ENCODE data around the gene DUS4L. TPM values are rescaled to one million over a fixed set of nuclear protein-coding genes. Genes with fewer than 3 reads are reported as not detected.

DUS4L gene
- total and polyA plus RNA-seq, 2 of the 13 experiments (the other 11 are each of a cell fraction or from before 2014, with no cell fraction given) = 5.6 to 9.8 TPM

- TF ChIP-seq JDP2 (CRISPR knock-in tag; IDR thresholded peaks at IDR 0.05; ENCODE audit: borderline replicate concordance) = no peak
- TF ChIP-seq CEBPB (IDR thresholded peaks at IDR 0.05; ENCODE audit: borderline replicate concordance, low read depth, low read length) = no peak
- TF ChIP-seq ZNF580 (CRISPR knock-in tag; IDR thresholded peaks at IDR 0.05; ENCODE audit: borderline replicate concordance, low read depth) = peak; percentile 91; the same call in 1 of the 2 replicates
- 0 out of 2 replicates have a peak, but pooled peaks have one; percentile 59 for TF ChIP-seq FOXJ3 (CRISPR knock-in tag; IDR thresholded peaks at IDR 0.05; ENCODE audit: borderline replicate concordance)
- peak; percentile 93 for TF ChIP-seq ZFP91 (CRISPR knock-in tag; IDR thresholded peaks at IDR 0.05; ENCODE audit: borderline replicate concordance)
- no peak for TF ChIP-seq TCF12 (IDR thresholded peaks at IDR 0.05)
- 0 out of 2 replicates have a peak, but pooled peaks have one; percentile 34 for TF ChIP-seq TCF12 (CRISPR knock-in tag; IDR thresholded peaks at IDR 0.05)
- TF ChIP-seq, protein P1, sequence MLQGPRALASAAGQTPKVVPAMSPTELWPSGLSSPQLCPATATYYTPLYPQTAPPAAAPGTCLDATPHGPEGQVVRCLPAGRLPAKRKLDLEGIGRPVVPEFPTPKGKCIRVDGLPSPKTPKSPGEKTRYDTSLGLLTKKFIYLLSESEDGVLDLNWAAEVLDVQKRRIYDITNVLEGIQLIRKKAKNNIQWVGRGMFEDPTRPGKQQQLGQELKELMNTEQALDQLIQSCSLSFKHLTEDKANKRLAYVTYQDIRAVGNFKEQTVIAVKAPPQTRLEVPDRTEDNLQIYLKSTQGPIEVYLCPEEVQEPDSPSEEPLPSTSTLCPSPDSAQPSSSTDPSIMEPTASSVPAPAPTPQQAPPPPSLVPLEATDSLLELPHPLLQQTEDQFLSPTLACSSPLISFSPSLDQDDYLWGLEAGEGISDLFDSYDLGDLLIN (CRISPR knock-in tag; IDR thresholded peaks at IDR 0.05; ENCODE audit: borderline replicate concordance) = no peak
- TF ChIP-seq ZNF510 (CRISPR knock-in tag; IDR thresholded peaks at IDR 0.05; ENCODE audit: low read depth) = 0 out of 2 replicates have a peak, but pooled peaks have one; percentile 49
- TF ChIP-seq PAWR (CRISPR knock-in tag; IDR thresholded peaks at IDR 0.05; ENCODE audit: borderline replicate concordance) = no peak
- TF ChIP-seq, protein P2, sequence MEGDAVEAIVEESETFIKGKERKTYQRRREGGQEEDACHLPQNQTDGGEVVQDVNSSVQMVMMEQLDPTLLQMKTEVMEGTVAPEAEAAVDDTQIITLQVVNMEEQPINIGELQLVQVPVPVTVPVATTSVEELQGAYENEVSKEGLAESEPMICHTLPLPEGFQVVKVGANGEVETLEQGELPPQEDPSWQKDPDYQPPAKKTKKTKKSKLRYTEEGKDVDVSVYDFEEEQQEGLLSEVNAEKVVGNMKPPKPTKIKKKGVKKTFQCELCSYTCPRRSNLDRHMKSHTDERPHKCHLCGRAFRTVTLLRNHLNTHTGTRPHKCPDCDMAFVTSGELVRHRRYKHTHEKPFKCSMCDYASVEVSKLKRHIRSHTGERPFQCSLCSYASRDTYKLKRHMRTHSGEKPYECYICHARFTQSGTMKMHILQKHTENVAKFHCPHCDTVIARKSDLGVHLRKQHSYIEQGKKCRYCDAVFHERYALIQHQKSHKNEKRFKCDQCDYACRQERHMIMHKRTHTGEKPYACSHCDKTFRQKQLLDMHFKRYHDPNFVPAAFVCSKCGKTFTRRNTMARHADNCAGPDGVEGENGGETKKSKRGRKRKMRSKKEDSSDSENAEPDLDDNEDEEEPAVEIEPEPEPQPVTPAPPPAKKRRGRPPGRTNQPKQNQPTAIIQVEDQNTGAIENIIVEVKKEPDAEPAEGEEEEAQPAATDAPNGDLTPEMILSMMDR (CRISPR knock-in tag; IDR thresholded peaks at IDR 0.05) = peak; percentile 27; the same call in 1 of the 2 replicates
- TF ChIP-seq EED (CRISPR knock-in tag; IDR thresholded peaks at IDR 0.05) = no peak; the same call in none of the 2 replicates
- 0 out of 2 replicates have a peak, but pooled peaks have one; percentile 63 for TF ChIP-seq ZNF276 (CRISPR knock-in tag; IDR thresholded peaks at IDR 0.05; ENCODE audit: low read depth)
- no peak for TF ChIP-seq TBP (CRISPR knock-in tag; IDR thresholded peaks at IDR 0.05)
- TF ChIP-seq, protein P3, sequence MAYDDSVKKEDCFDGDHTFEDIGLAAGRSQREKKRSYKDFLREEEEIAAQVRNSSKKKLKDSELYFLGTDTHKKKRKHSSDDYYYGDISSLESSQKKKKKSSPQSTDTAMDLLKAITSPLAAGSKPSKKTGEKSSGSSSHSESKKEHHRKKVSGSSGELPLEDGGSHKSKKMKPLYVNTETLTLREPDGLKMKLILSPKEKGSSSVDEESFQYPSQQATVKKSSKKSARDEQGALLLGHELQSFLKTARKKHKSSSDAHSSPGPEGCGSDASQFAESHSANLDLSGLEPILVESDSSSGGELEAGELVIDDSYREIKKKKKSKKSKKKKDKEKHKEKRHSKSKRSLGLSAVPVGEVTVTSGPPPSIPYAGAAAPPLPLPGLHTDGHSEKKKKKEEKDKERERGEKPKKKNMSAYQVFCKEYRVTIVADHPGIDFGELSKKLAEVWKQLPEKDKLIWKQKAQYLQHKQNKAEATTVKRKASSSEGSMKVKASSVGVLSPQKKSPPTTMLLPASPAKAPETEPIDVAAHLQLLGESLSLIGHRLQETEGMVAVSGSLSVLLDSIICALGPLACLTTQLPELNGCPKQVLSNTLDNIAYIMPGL (CRISPR knock-in tag; IDR thresholded peaks at IDR 0.05; ENCODE audit: borderline replicate concordance in 1 of 2, low read depth in 1 of 2) = peak; percentile 78 to 92
- no peak for TF ChIP-seq SMC3 (IDR thresholded peaks at IDR 0.05; ENCODE audit: low read length)
- no peak for TF ChIP-seq SMYD3 (CRISPR knock-in tag; IDR thresholded peaks at IDR 0.05)
- peak; percentile 91 for TF ChIP-seq TAF1 (CRISPR knock-in tag; IDR thresholded peaks at IDR 0.05)
These were observed at the start of gene DUS4L, which contains the start of gene COG5 (continued) for GRCh38 chr7:107563775-107564552.
